Measurements from ENCODE around the gene COL27A1.

The COL27A1 gene

DNA sequence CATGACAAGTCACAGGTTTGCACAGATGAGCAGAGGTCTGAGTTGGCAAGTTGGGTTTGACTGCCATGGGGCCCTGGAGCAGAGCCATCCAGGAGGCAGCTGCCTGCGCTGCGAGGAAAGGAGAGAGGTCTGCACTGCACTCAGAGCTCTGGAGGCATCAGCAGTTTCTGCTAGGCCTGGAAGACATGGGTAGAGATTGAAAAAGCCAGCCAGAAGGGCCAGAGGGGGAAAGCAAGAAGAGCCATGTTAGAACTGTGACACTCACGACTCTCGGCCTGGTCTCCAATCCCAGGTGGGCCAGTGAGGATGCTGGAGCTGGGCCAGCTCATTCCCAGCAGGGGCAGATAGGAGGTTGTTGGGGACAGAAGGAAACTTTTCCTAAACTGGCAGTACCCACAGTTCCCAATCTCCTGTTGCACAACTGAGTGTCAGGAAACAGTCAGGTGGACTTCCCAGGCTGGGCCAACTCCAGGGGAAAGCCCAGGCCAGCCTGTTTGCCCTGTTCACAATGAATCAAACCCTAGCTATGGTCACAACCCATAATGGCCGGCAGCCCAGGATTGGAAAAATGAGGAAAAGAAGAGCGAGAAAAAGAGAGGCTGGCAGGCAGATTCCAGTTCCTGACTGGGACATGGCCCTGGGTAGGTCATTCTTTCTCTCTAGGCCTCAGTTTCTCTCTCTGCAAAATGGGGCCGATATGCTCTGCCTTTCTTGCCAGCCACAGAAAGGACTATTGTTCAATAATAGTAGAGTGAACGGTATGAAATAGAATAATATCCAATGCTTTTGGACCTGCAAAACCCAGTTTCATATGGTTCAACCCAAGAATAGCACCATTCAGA is 159.8 kb downstream of the COL27A1 start:
- Histone ChIP-seq H3K9ac (ENCODE audit: low read length) (no peak overlapping the region), H4K20me1 (ENCODE audit: insufficient read depth, low read length) (no peaks in the 10 kb centered on the region), H3K27me3 (ENCODE audit: insufficient read depth, low read length) (no peaks in the 10 kb centered on the region; the same call in 1 of the 2 replicates), H2AFZ (ENCODE audit: low read length) (no peak overlapping the region), H3K4me2 (ENCODE audit: low read length) (no peak overlapping the region), H3K4me1 (ENCODE audit: insufficient read depth, low read length, severe bottlenecking) (no peaks in the 10 kb centered on the region), H3K36me3 (ENCODE audit: insufficient read depth, low read length) (no peaks in the 10 kb centered on the region), H3K4me3 (ENCODE audit: low read depth, low read length, poor library complexity, severe bottlenecking) (no peak overlapping the region), H3K9me3 (ENCODE audit: low read length) (no peaks in the 10 kb centered on the region), H3F3A (ENCODE audit: insufficient read depth, low read length) (no peaks in the 10 kb centered on the region), H3K27ac (ENCODE audit: low read depth, low read length, poor library complexity, severe bottlenecking) (no peak overlapping the region), H3K79me2 (ENCODE audit: insufficient read depth, low read length) (no peaks in the 10 kb centered on the region), H3K9me2 (ENCODE audit: low read depth, low read length) (no peaks in the 10 kb centered on the region)
- TF ChIP-seq, protein P1, sequence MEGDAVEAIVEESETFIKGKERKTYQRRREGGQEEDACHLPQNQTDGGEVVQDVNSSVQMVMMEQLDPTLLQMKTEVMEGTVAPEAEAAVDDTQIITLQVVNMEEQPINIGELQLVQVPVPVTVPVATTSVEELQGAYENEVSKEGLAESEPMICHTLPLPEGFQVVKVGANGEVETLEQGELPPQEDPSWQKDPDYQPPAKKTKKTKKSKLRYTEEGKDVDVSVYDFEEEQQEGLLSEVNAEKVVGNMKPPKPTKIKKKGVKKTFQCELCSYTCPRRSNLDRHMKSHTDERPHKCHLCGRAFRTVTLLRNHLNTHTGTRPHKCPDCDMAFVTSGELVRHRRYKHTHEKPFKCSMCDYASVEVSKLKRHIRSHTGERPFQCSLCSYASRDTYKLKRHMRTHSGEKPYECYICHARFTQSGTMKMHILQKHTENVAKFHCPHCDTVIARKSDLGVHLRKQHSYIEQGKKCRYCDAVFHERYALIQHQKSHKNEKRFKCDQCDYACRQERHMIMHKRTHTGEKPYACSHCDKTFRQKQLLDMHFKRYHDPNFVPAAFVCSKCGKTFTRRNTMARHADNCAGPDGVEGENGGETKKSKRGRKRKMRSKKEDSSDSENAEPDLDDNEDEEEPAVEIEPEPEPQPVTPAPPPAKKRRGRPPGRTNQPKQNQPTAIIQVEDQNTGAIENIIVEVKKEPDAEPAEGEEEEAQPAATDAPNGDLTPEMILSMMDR (IDR thresholded peaks at IDR 0.05; ENCODE audit: low read length): no peak
- no peak for TF ChIP-seq EZH2 (IDR thresholded peaks at IDR 0.05; ENCODE audit: borderline replicate concordance, low read length)

GRCh38 chr9:114315723-114316363 is 160.5 kb downstream of the COL27A1 start:
- Histone ChIP-seq H3K4me3 (ENCODE audit: low read depth, low read length, poor library complexity, severe bottlenecking) (no peak overlapping the region), H3K27ac (ENCODE audit: low read depth, low read length, poor library complexity, severe bottlenecking) (no peak overlapping the region), H4K20me1 (ENCODE audit: insufficient read depth, low read length) (no peaks in the 10 kb centered on the region), H3K9me3 (ENCODE audit: low read length) (no peaks in the 10 kb centered on the region), H3K9me2 (ENCODE audit: low read depth, low read length) (no peaks in the 10 kb centered on the region), H3K27me3 (ENCODE audit: insufficient read depth, low read length) (no peaks in the 10 kb centered on the region; the same call in 1 of the 2 replicates), H3K4me2 (ENCODE audit: low read length) (no peak overlapping the region), H3K4me1 (ENCODE audit: insufficient read depth, low read length, severe bottlenecking) (no peaks in the 10 kb centered on the region), H3F3A (ENCODE audit: insufficient read depth, low read length) (no peaks in the 10 kb centered on the region), H3K36me3 (ENCODE audit: insufficient read depth, low read length) (no peaks in the 10 kb centered on the region), H2AFZ (ENCODE audit: low read length) (no peak overlapping the region), H3K9ac (ENCODE audit: low read length) (no peak overlapping the region), H3K79me2 (ENCODE audit: insufficient read depth, low read length) (no peaks in the 10 kb centered on the region)
- TF ChIP-seq EZH2 (IDR thresholded peaks at IDR 0.05; ENCODE audit: borderline replicate concordance, low read length): no peak
- TF ChIP-seq, protein P1 (IDR thresholded peaks at IDR 0.05; ENCODE audit: low read length): no peak

- H3K9ac ChIP-seq (ENCODE audit: low read length): no peak overlapping the region
- no peak overlapping the region for H3K4me3 ChIP-seq (ENCODE audit: low read depth, low read length, poor library complexity, severe bottlenecking)
- no peak overlapping the region for H3K27ac ChIP-seq (ENCODE audit: low read depth, low read length, poor library complexity, severe bottlenecking)
- H3K79me2 ChIP-seq (ENCODE audit: insufficient read depth, low read length): no peaks in the 10 kb centered on the region
- no peaks in the 10 kb centered on the region for H3K9me2 ChIP-seq (ENCODE audit: low read depth, low read length)
- H2AFZ ChIP-seq (ENCODE audit: low read length): no peak overlapping the region
- H3F3A ChIP-seq (ENCODE audit: insufficient read depth, low read length): no peaks in the 10 kb centered on the region
- no peaks in the 10 kb centered on the region for H3K4me1 ChIP-seq (ENCODE audit: insufficient read depth, low read length, severe bottlenecking)
- H3K27me3 ChIP-seq (ENCODE audit: insufficient read depth, low read length): no peaks in the 10 kb centered on the region; the same call in 1 of the 2 replicates
- TF ChIP-seq, protein P1 (IDR thresholded peaks at IDR 0.05; ENCODE audit: low read length): no peak
- TF ChIP-seq EZH2 (IDR thresholded peaks at IDR 0.05; ENCODE audit: borderline replicate concordance, low read length): no peak
- H4K20me1 ChIP-seq (ENCODE audit: insufficient read depth, low read length): no peaks in the 10 kb centered on the region
- no peaks in the 10 kb centered on the region for H3K36me3 ChIP-seq (ENCODE audit: insufficient read depth, low read length)
- H3K9me3 ChIP-seq (ENCODE audit: low read length): no peaks in the 10 kb centered on the region
- H3K4me2 ChIP-seq (ENCODE audit: low read length): no peak overlapping the region
Measured at GRCh38 chr9:114316605-114317230, 161.4 kb downstream of the COL27A1 start.

Data from OCI-LY1 (cell line).